Adipose tissue (tissue), 3 donors: Measurements from ENCODE around the gene NR2F2. TPM values are rescaled to one million over a fixed set of nuclear protein-coding genes. Genes with fewer than 3 reads are reported as not detected.
A peak's percentile ranks its signal among the peaks of the same experiment; 100 is the strongest.

ENCODE experiments used
- H3K27ac ChIP-seq: one replicate; pipeline ENCODE4 v1.5.1; 2013; ENCODE audit warnings: low read depth, low read length
- WGBS, 3 donors: extraction: QIAGEN DNeasy Blood & Tissue Kit; methylation state at CpG; one replicate each; pipeline ENCODE4 v1.1.7; 2013; 5-methylcytosine and 5-hydroxymethylcytosine counted together
- polyA plus RNA-seq, 3 donors: library from polyadenylated mRNA; stranded (reverse); fragments of 200-250 nt; gene quantifications; one replicate each; pipeline ENCODE4 v1.2.3, GENCODE V29; 2013
- donor health status: healthy with polysubstance abuse.
- donor health status: Bipolar disorder and iron deficiency.
- donor health status: healthy.

NR2F2 gene
- polyA plus RNA-seq: 10 to 100 TPM in 2 of 3 donors, 1 to 10 TPM in 1; 9.7 to 33.5 (median 31.4) TPM

DNA sequence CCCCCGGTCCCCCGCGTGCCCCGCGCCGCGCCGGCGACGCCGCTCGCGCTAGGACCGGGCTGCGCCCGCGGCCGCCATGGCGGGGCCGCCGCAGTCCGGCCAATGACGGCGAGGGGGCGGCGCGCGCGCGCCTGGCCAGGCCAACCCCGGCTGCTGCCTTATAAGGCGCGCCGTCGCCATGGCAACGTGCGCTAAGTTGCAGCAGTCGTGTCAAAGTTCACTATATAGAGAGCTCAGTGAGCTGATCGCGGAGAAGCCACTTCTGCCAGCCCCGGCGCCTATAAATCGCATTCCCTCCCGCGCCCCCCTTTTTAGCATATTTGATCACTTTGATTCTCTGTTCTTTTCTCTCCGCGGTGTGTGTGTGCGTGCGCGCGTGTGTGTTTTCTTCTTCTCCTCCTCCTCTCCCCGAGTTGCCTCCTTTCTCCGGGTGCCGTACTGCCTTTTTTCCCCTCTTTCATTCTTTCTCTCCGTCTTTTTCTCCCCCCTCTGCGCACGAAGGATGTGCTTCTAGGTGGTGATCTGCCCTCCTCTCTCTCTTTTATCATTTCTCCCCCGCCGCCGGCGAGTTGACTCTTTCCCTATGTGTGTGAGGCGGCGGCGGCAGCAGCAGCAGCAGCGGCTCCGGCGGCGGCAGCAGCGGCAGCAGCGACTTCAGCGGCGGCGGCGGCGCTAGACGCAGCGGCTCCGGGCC is at the start of gene NR2F2:
NR2F2 (plus strand) TSS at position 251 of the 694 bp plus-strand sequence. CDS start 1,406 bp downstream, outside the sequence.
- peak within 1 kb of the TSS; percentile 83 for H3K27ac ChIP-seq
- 0 to 1% (median 1%) methylated on average over 77 to 78 of the region's 78 CpGs for WGBS, 3 donors

- 61 to 79% (median 73%) methylated on average over 11 of the region's 11 CpGs for WGBS, 3 donors
- H3K27ac ChIP-seq: no peak overlapping the region
These were observed 45.2 kb upstream of the NR2F2 start for GRCh38 chr15:96285305-96285704.

DNA sequence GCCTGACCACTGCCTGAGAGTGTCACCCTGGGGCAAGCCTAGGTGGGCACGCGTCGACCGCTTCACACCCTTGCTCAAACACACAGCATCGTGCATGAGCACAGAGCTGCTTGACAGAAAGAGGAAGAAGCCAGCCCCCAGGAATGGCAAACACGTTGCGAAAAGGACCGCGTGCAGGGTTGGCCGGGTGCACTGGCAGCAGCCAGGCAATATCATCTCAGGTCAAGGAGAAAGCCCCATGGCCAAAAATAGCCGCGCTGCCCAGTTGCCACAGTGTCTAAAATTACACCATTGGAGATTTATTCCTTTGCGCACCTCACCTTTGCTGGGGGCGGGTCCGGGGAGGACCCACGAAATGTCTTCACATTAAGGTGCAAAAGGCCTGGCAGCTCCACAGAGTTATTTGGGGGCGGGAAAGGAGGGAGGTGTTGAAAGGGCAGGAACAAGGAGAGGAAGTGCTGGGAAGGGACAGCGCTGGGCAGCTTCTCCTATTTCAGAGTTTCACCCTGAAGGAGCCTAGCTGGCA is 44.7 kb upstream of the NR2F2 start:
- H3K27ac ChIP-seq: no peak overlapping the region
- 71 to 80% (median 78%) methylated on average over 18 of the region's 18 CpGs for WGBS, 3 donors

DNA sequence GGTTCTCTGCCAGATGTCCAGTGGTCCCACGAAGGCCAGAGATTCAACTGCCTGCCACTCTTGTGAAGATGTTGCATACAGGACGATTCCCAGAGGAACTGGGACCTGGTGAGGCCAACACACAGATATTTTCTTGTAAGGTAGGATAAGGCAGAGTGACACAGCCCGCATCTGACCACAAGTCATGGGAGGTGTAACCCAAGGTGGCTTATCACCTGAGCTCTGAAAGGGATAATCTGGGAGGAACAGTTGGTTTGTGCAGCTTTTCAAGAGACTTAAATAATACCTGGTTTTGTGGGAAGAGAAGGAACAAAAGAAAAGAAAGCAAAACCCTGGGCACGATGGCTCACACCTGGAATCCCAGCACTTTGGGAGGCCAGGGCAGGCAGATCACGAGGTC is 39.8 kb upstream of the NR2F2 start:
- no peak overlapping the region for H3K27ac ChIP-seq
- 74 to 81% (median 77%) methylated on average over 5 of the region's 5 CpGs for WGBS, 3 donors

DNA sequence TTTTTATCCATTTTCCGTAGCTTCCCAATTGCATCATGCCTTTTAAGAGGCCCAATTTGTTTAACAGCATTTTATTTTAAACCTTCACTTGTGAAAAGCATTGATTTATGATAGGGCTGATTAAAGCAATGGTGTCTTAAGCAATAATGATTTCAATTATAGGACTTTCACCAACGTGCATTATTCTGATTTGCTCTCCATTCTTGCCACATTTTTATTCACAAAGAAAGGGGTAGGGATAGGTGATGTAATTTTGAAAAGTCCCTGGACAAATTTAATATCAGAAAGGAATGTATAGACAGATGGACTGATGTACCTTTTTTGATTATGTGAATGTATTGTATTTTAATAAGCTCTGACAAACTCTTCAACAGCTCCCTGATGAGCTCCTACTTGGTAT is 37.9 kb upstream of the NR2F2 start:
- no peak overlapping the region for H3K27ac ChIP-seq
- 69 to 74% (median 71%) methylated on average over 2 of the region's 2 CpGs for WGBS, 3 donors

GRCh38 chr15:96293441-96293840 is 37.1 kb upstream of the NR2F2 start:
- no peak overlapping the region for H3K27ac ChIP-seq
- 73 to 98% (median 80%) methylated on average over 4 of the region's 4 CpGs for WGBS, 3 donors

GRCh38 chr15:96294766-96295165 is 35.7 kb upstream of the NR2F2 start:
- 73 to 80% (median 76%) methylated on average over 4 of the region's 4 CpGs for WGBS, 3 donors
- H3K27ac ChIP-seq: no peak overlapping the region

GRCh38 chr15:96296264-96296663 is 34.2 kb upstream of the NR2F2 start:
- H3K27ac ChIP-seq: no peak overlapping the region
- 82 to 87% (median 82%) methylated on average over 9 of the region's 9 CpGs for WGBS, 3 donors

DNA sequence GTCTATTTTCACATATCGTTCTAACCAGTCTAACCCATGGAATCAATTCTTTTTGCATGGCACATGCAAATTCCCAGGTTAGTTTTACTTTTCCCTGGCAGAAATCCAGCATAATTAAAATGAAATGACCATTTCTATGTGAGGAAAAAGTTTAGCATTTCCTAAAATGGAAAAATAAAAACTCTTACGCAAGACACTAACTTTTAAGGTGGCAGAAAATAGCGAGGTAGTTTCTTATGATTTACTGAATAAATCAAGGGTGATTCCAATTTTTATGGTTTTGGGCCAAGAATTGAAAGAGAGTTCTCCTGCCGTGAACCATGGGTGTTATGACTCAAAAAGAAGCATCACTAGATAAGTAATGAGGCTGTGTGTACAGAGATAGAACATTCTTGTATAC is 32.7 kb upstream of the NR2F2 start:
- H3K27ac ChIP-seq: no peak overlapping the region
- WGBS, 3 donors: 71 to 90% (median 88%) methylated on average over 4 of the region's 4 CpGs

GRCh38 chr15:96298217-96298616 is 32.3 kb upstream of the NR2F2 start:
- no peak overlapping the region for H3K27ac ChIP-seq
- WGBS, 3 donors: 88 to 97% (median 95%) methylated on average over 2 of the region's 2 CpGs

- no peak overlapping the region for H3K27ac ChIP-seq
- 59 to 78% (median 59%) methylated on average over 5 of the region's 5 CpGs for WGBS, 3 donors
These were observed 29.7 kb upstream of the NR2F2 start for GRCh38 chr15:96300836-96301235.

DNA sequence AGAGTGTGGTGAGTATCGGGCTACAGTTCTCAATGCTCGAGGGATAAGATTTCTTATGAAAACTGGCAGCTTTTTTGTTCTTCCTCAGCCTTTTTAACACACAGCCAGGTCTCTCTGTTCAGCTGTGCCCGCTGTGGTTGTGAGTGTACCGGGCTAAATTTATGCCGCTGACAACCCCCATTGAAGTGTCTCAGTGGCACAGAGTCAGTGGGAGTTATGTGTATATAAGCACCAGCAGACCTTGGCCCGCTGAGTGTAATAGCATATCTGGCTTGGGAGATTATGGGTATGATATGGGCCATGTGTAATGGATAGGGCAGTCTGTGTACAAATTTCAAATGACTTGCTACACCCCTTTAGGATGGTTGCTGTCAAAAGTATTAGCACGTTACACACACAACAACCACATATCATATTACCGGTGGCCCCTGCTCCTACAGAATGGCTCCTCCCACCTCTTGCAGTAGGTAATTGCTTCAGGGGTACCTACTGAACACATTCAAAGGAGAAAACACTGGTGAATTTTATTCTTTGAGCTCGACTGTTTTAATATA is 26.9 kb upstream of the NR2F2 start:
- no peak overlapping the region for H3K27ac ChIP-seq
- WGBS, 3 donors: 84 to 88% (median 86%) methylated on average over 9 of the region's 9 CpGs

- H3K27ac ChIP-seq: no peak overlapping the region
- 73 to 92% (median 73%) methylated on average over 3 of the region's 3 CpGs for whole genome bisulfite sequencing, 3 donors
These were observed 25.7 kb upstream of the NR2F2 start for GRCh38 chr15:96304839-96305238.

DNA sequence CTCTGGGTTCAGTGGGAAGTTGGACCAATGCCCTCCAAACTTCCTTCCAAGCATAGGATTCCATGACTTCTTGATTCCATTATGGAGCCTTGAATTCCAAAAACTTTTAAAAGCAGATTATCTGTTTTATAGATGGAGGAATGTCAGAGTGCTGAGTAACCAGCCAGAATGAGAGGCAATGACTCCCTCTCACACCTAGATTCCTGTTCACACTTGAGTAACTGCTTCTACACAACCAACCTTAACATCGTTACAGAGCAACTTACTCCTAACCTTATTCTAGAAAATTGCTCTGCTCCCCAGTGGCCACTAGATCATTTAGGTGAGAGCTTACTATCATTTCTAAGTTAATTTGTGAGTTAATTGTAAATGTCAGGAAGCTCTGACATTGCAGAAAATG is 24.2 kb upstream of the NR2F2 start:
- WGBS, 3 donors: 92 to 97% (median 95%) methylated on average over 1 of the region's 1 CpG
- no peak overlapping the region for H3K27ac ChIP-seq

DNA sequence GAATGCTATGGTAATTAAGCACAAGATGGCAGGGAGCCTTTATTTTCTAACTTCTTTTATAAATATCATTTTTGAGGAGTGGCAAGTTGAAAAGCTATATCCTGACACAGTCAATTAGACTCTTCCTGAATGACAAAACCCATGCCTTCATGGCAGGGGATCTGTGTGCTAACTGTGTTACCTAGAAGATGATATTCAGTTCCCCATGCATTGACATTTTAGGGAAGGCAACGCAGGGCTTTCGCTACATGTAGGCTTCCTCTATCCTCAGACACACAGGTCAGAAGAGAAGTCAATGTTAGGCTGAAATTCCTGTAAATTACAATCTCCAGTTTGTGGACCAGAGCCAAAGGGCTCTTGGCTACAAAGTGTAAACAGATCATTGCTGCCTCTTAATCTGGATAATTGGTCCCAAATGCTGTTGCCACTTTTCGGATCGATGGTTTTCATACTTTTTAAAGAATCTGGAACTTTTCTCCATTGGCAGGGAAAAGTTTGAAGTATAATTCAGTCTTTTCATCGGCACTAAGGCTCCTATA is 22.6 kb upstream of the NR2F2 start:
- H3K27ac ChIP-seq: no peak overlapping the region
- WGBS, 3 donors: 59 to 76% (median 63%) methylated on average over 5 of the region's 5 CpGs

GRCh38 chr15:96309143-96309660 is 21.3 kb upstream of the NR2F2 start:
- H3K27ac ChIP-seq: no peak overlapping the region

GRCh38 chr15:96311256-96311955 is 19.1 kb upstream of the NR2F2 start:
- no peak overlapping the region for H3K27ac ChIP-seq
- 46 to 82% (median 57%) methylated on average over 5 of the region's 5 CpGs for whole genome bisulfite sequencing, 3 donors

More at GRCh38 chr15:96309143-96309660, 21.3 kb upstream of the NR2F2 start:
- 56 to 64% (median 63%) methylated on average over 5 of the region's 5 CpGs for WGBS, 3 donors

DNA sequence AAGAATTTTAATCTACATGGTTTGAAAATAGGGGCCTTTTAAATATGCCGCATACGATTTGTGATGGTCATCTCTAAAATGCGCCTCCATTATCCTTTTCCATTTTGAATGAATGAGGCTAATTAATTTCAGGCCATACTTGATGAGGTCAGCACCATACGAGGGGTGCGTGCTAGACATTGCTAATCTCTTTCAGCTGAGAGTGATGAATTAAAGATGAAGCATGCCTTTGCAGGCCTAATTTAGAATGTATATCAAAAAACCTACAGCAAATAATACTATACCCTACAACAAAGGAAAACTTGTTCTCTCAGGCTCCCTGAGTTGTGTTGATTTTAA is 18.6 kb upstream of the NR2F2 start:
- H3K27ac ChIP-seq: no peak overlapping the region

More for the DNA sequence above, 18.6 kb upstream of the NR2F2 start:
- WGBS, 3 donors: 82 to 83% (median 83%) methylated on average over 5 of the region's 5 CpGs
